DND-41 (cell line): ENCODE measurements around the gene GLRX.

ENCODE experiments used
- ATAC-seq: fragments of 200-7000 bp; cut with Tn5 transposase; 3 replicates; pipeline ENCODE4 v1.9.1; 2021; ENCODE audit warnings: low read depth; ENCODE audit not compliant: insufficient read depth
- DNase-seq: peaks from one replicate; pipeline ENCODE4 v3.0.0-alpha.2; 2020
- H2AFZ ChIP-seq: 2 replicates; pipeline ENCODE4 v1.6.0; 2012; ENCODE audit warnings: low read depth, low read length
- H3K27ac ChIP-seq: 2 replicates; pipeline ENCODE4 v1.5.1; 2012; ENCODE audit warnings: low read length, inconsistent platforms
- H3K27me3 ChIP-seq: fragments of 200-600 bp; sonication (generic); 2 replicates; pipeline ENCODE4 v1.6.0; 2012; ENCODE audit warnings: low read length, mild to moderate bottlenecking, inconsistent platforms; ENCODE audit not compliant: insufficient read depth, poor library complexity
- H3K36me3 ChIP-seq: 2 replicates; pipeline ENCODE4 v1.5.1; 2012; ENCODE audit warnings: low read length, inconsistent platforms; ENCODE audit not compliant: insufficient read depth
- H3K4me1 ChIP-seq: 2 replicates; pipeline ENCODE4 v1.5.1; 2012; ENCODE audit warnings: mild to moderate bottlenecking, low read length; ENCODE audit not compliant: insufficient read depth
- H3K4me2 ChIP-seq: 2 replicates; pipeline ENCODE4 v1.6.0; 2012; ENCODE audit warnings: mild to moderate bottlenecking, moderate library complexity, low read length, inconsistent platforms; ENCODE audit not compliant: insufficient read depth
- H3K4me3 ChIP-seq, 2 experiments: fragments of 200-600 bp in 1 of 2; shearing (Covaris generic) in 1 of 2; 2 replicates each; pipeline ENCODE4 v1.5.1; 2012 to 2016; ENCODE audit warnings: inconsistent platforms in 2 of 2, low read length in 2 of 2, mild to moderate bottlenecking in 2 of 2, low read depth in 1 of 2, moderate library complexity in 1 of 2
- H3K79me2 ChIP-seq: 2 replicates; pipeline ENCODE4 v1.6.0; 2012; ENCODE audit warnings: low read length, inconsistent platforms; ENCODE audit not compliant: insufficient read depth
- H3K9ac ChIP-seq: 2 replicates; pipeline ENCODE4 v1.6.0; 2012; ENCODE audit warnings: low read depth, mild to moderate bottlenecking, inconsistent platforms, low read length, moderate library complexity
- H3K9me3 ChIP-seq: 2 replicates; pipeline ENCODE4 v1.5.1; 2012; ENCODE audit warnings: low read length, moderate library complexity, mild to moderate bottlenecking, inconsistent platforms; ENCODE audit not compliant: insufficient read depth, severe bottlenecking
- H4K20me1 ChIP-seq: 2 replicates; pipeline ENCODE4 v1.6.0; 2012; ENCODE audit warnings: low read length; ENCODE audit not compliant: insufficient read depth
- CTCF ChIP-seq: IDR thresholded peaks from 2 replicates; pipeline ENCODE4 v1.5.1; 2012; ENCODE audit warnings: borderline replicate concordance, low read length, moderate library complexity, mild to moderate bottlenecking; ENCODE audit not compliant: poor library complexity, severe bottlenecking; ENCODE audit errors: extremely low read depth
- EZH2 ChIP-seq: IDR thresholded peaks from 3 replicates; pipeline ENCODE4 v1.6.1; 2012; ENCODE audit warnings: borderline replicate concordance, low read depth, mild to moderate bottlenecking, moderate library complexity, low read length, inconsistent platforms; ENCODE audit not compliant: severe bottlenecking

GLRX gene

DNA sequence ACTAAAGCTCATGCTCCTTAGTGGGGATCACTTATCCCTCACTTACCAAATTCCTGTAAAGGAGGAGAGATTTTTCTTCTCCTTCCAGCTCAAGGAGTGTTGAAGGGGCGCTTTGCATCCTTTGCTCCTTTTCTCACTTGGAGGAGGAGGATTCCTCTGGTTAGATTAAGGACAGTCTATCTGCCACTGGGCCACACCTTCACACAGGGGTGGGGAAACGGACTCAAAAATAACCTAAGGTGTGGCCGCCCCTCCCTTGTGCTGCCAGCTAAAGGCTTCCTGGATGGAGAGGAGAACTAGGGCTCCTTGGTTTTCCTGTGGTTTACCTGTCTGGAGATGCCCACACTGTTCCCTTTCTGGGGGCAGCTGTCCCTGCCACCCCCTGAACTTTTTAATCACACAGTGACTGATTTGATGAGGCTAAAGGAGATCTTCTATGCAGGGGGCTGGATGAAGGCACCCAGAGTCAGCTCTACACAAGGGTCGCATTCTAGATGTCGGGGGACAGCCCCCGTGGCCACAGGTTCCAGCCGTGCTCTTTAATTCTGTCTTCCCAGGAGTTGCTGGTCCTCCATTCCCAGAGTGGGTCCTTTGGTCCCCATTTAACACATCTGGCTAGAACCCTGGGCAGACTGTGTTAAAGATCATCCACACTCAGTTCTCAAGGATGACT, 14.4 kb downstream of the GLRX start:
- H3K4me2 ChIP-seq: peak overlapping the region; percentile 53
- 0 out of 4 replicates have a peak overlapping the region, but pooled peaks of 1 of the 2 experiments have one; percentile 25 for H3K4me3 ChIP-seq
- no peak for ATAC-seq

GRCh38 chr5:95806687-95807086, 15.8 kb downstream of the GLRX start:
- Histone ChIP-seq H3K27me3 (no peaks in the 10 kb centered on the region), H3K27ac (no peak overlapping the region), H3K4me2 (no peak overlapping the region), H3K9ac (no peak overlapping the region), H3K4me3 (no peak overlapping the region), H4K20me1 (no peaks in the 10 kb centered on the region), H3K79me2 (no peaks in the 10 kb centered on the region; the same call in 1 of the 2 replicates), H3K36me3 (peaks cover 17% of the 10 kb centered on the region), H3K9me3 (no peaks in the 10 kb centered on the region), H2AFZ (no peak overlapping the region), H3K4me1 (peaks cover 35% of the 10 kb centered on the region)
- TF ChIP-seq CTCF: no peak
- no peak for TF ChIP-seq EZH2
- DNase-seq (no peak), ATAC-seq (no peak)

More for the DNA sequence above, 14.4 kb downstream of the GLRX start:
- Histone ChIP-seq H3K27me3 (no peaks in the 10 kb centered on the region), H3K9ac (peak overlapping the region; percentile 26), H3K79me2 (peaks cover 2% of the 10 kb centered on the region; the same call in 1 of the 2 replicates), H3K4me1 (peaks cover 46% of the 10 kb centered on the region), H3K36me3 (peaks cover 31% of the 10 kb centered on the region), H4K20me1 (0 out of 2 replicates have a peak, but pooled peaks cover 4% of the 10 kb centered on the region), H2AFZ (peak overlapping the region; percentile 21), H3K9me3 (no peaks in the 10 kb centered on the region), H3K27ac (peak overlapping the region; percentile 65)
- TF ChIP-seq EZH2 (no peak), CTCF (no peak)
- no peak for DNase-seq

DNA sequence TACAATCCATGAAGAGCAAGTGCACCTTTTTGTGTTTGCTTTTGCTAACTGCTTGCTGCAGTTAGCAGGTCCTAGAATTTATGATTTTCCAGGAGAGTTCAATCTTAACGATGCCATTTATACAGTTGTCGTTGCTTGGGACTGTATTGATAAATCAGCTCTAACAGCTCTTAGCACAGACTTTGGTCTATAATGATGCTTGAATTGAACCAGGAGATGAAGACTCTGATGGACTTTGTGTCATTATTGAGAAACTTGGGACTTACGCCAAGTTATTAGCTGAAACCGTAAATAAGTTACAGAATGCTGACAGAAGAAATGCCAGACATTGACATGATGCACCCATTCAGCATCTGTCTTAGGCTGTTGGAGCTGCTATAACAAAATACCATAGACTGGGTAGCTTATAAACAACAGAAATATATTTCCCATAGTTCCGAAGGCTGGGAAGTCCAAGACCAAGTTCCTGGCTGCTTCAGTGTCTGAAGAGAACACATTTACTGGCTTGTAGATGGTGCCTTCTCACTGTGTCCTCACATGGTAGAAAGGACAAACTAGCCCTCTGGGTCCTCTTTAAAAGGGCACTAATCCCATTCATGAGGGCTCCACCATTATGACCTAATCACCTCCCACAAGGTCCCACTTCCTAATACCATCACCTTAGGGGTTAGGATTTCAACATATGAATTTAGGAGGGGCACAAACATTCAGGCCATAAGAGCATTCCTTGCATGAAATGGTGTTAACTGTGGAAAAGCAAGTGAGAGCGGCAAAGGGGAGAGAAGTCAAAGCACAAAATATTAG, 17.6 kb downstream of the GLRX start:
- Histone ChIP-seq H3K27me3 (no peaks in the 10 kb centered on the region), H3K36me3 (peaks cover 14% of the 10 kb centered on the region), H3K4me3 (no peak overlapping the region), H3K79me2 (no peaks in the 10 kb centered on the region; the same call in 1 of the 2 replicates), H4K20me1 (no peaks in the 10 kb centered on the region), H3K9ac (no peak overlapping the region), H3K9me3 (no peaks in the 10 kb centered on the region), H2AFZ (no peak overlapping the region), H3K4me1 (peaks cover 22% of the 10 kb centered on the region), H3K4me2 (no peak overlapping the region), H3K27ac (no peak overlapping the region)
- DNase-seq: no peak
- no peak for ATAC-seq
- no peak for TF ChIP-seq CTCF
- no peak for TF ChIP-seq EZH2
